ENCODE measurements around the gene PIGB.

PIGB gene

GRCh38 chr15:55322467-55322866 is 3.4 kb downstream of the PIGB start:
- H3K4me3 ChIP-seq (ENCODE audit: low read length): no peak overlapping the region
- no peaks in the 10 kb centered on the region for H3K27me3 ChIP-seq (ENCODE audit: control insufficient read depth, insufficient read depth, low read length)
- no peak overlapping the region for H3K9ac ChIP-seq (ENCODE audit: low read length)
- no peaks in the 10 kb centered on the region for H3K36me3 ChIP-seq (ENCODE audit: control insufficient read depth, insufficient read depth, low read length)
- no peaks in the 10 kb centered on the region for H3K4me1 ChIP-seq (ENCODE audit: control insufficient read depth, insufficient read depth, low read length)
- H3K27ac ChIP-seq (ENCODE audit: low read depth, low read length): no peak overlapping the region

GRCh38 chr15:55327387-55327786 is 8.4 kb downstream of the PIGB start:
- Histone ChIP-seq H3K36me3 (ENCODE audit: control insufficient read depth, insufficient read depth, low read length) (peaks cover 7% of the 10 kb centered on the region), H3K27me3 (ENCODE audit: control insufficient read depth, insufficient read depth, low read length) (no peaks in the 10 kb centered on the region), H3K4me1 (ENCODE audit: control insufficient read depth, insufficient read depth, low read length) (no peaks in the 10 kb centered on the region), H3K9ac (ENCODE audit: low read length) (no peak overlapping the region), H3K4me3 (ENCODE audit: low read length) (no peak overlapping the region), H3K27ac (ENCODE audit: low read depth, low read length) (no peak overlapping the region)

GRCh38 chr15:55334371-55334770 is 15.3 kb downstream of the PIGB start:
- peaks cover 14% of the 10 kb centered on the region for H3K36me3 ChIP-seq (ENCODE audit: control insufficient read depth, insufficient read depth, low read length)

GRCh38 chr15:55334997-55335396 is 16.0 kb downstream of the PIGB start:
- no peak overlapping the region for H3K9ac ChIP-seq (ENCODE audit: low read length)
- H3K36me3 ChIP-seq (ENCODE audit: control insufficient read depth, insufficient read depth, low read length): peaks cover 12% of the 10 kb centered on the region
- H3K4me3 ChIP-seq (ENCODE audit: low read length): no peak overlapping the region
- no peaks in the 10 kb centered on the region for H3K4me1 ChIP-seq (ENCODE audit: control insufficient read depth, insufficient read depth, low read length)
- H3K27me3 ChIP-seq (ENCODE audit: control insufficient read depth, insufficient read depth, low read length): no peaks in the 10 kb centered on the region
- no peak overlapping the region for H3K27ac ChIP-seq (ENCODE audit: low read depth, low read length)

More at GRCh38 chr15:55334371-55334770, 15.3 kb downstream of the PIGB start:
- Histone ChIP-seq H3K4me1 (ENCODE audit: control insufficient read depth, insufficient read depth, low read length) (no peaks in the 10 kb centered on the region), H3K27ac (ENCODE audit: low read depth, low read length) (no peak overlapping the region), H3K9ac (ENCODE audit: low read length) (no peak overlapping the region), H3K4me3 (ENCODE audit: low read length) (no peak overlapping the region), H3K27me3 (ENCODE audit: control insufficient read depth, insufficient read depth, low read length) (no peaks in the 10 kb centered on the region)

- Histone ChIP-seq H3K9ac (ENCODE audit: low read length) (no peak overlapping the region), H3K27ac (ENCODE audit: low read depth, low read length) (no peak overlapping the region), H3K4me1 (ENCODE audit: control insufficient read depth, insufficient read depth, low read length) (no peaks in the 10 kb centered on the region), H3K36me3 (ENCODE audit: control insufficient read depth, insufficient read depth, low read length) (peaks cover 6% of the 10 kb centered on the region), H3K27me3 (ENCODE audit: control insufficient read depth, insufficient read depth, low read length) (no peaks in the 10 kb centered on the region), H3K4me3 (ENCODE audit: low read length) (no peak overlapping the region)
These were observed 18.1 kb downstream of the PIGB start for GRCh38 chr15:55337160-55337559.

GRCh38 chr15:55343168-55343567 is 24.1 kb downstream of the PIGB start:
- no peak overlapping the region for H3K27ac ChIP-seq (ENCODE audit: low read depth, low read length)
- H3K4me3 ChIP-seq (ENCODE audit: low read length): no peak overlapping the region
- H3K9ac ChIP-seq (ENCODE audit: low read length): no peak overlapping the region
- no peaks in the 10 kb centered on the region for H3K4me1 ChIP-seq (ENCODE audit: control insufficient read depth, insufficient read depth, low read length)
- no peaks in the 10 kb centered on the region for H3K27me3 ChIP-seq (ENCODE audit: control insufficient read depth, insufficient read depth, low read length)
- H3K36me3 ChIP-seq (ENCODE audit: control insufficient read depth, insufficient read depth, low read length): peaks cover 2% of the 10 kb centered on the region

GRCh38 chr15:55344206-55344605 is 25.2 kb downstream of the PIGB start:
- Histone ChIP-seq H3K27me3 (ENCODE audit: control insufficient read depth, insufficient read depth, low read length) (no peaks in the 10 kb centered on the region), H3K36me3 (ENCODE audit: control insufficient read depth, insufficient read depth, low read length) (peaks cover 2% of the 10 kb centered on the region), H3K27ac (ENCODE audit: low read depth, low read length) (no peak overlapping the region), H3K4me3 (ENCODE audit: low read length) (no peak overlapping the region), H3K4me1 (ENCODE audit: control insufficient read depth, insufficient read depth, low read length) (no peaks in the 10 kb centered on the region), H3K9ac (ENCODE audit: low read length) (no peak overlapping the region)

GRCh38 chr15:55348281-55348778 is 29.3 kb downstream of the PIGB start:
- Histone ChIP-seq H3K27me3 (ENCODE audit: control insufficient read depth, insufficient read depth, low read length) (no peaks in the 10 kb centered on the region), H3K4me1 (ENCODE audit: control insufficient read depth, insufficient read depth, low read length) (no peaks in the 10 kb centered on the region), H3K27ac (ENCODE audit: low read depth, low read length) (no peak overlapping the region), H3K36me3 (ENCODE audit: control insufficient read depth, insufficient read depth, low read length) (peaks cover 2% of the 10 kb centered on the region), H3K4me3 (ENCODE audit: low read length) (no peak overlapping the region), H3K9ac (ENCODE audit: low read length) (no peak overlapping the region)

GRCh38 chr15:55349282-55349681 is 30.3 kb downstream of the PIGB start:
- no peaks in the 10 kb centered on the region for H3K27me3 ChIP-seq (ENCODE audit: control insufficient read depth, insufficient read depth, low read length)
- no peak overlapping the region for H3K9ac ChIP-seq (ENCODE audit: low read length)
- H3K27ac ChIP-seq (ENCODE audit: low read depth, low read length): no peak overlapping the region
- peaks cover 2% of the 10 kb centered on the region for H3K36me3 ChIP-seq (ENCODE audit: control insufficient read depth, insufficient read depth, low read length)
- no peak overlapping the region for H3K4me3 ChIP-seq (ENCODE audit: low read length)
- H3K4me1 ChIP-seq (ENCODE audit: control insufficient read depth, insufficient read depth, low read length): no peaks in the 10 kb centered on the region

- no peaks in the 10 kb centered on the region for H3K4me1 ChIP-seq (ENCODE audit: control insufficient read depth, insufficient read depth, low read length)
- H3K9ac ChIP-seq (ENCODE audit: low read length): no peak overlapping the region
- H3K27me3 ChIP-seq (ENCODE audit: control insufficient read depth, insufficient read depth, low read length): no peaks in the 10 kb centered on the region
- no peak overlapping the region for H3K27ac ChIP-seq (ENCODE audit: low read depth, low read length)
- H3K4me3 ChIP-seq (ENCODE audit: low read length): no peak overlapping the region
- H3K36me3 ChIP-seq (ENCODE audit: control insufficient read depth, insufficient read depth, low read length): no peaks in the 10 kb centered on the region
These were observed 34.0 kb downstream of the PIGB start for GRCh38 chr15:55353025-55353424.

- Histone ChIP-seq H3K4me1 (ENCODE audit: control insufficient read depth, insufficient read depth, low read length) (no peaks in the 10 kb centered on the region), H3K4me3 (ENCODE audit: low read length) (no peak overlapping the region), H3K27ac (ENCODE audit: low read depth, low read length) (no peak overlapping the region), H3K9ac (ENCODE audit: low read length) (no peak overlapping the region), H3K27me3 (ENCODE audit: control insufficient read depth, insufficient read depth, low read length) (no peaks in the 10 kb centered on the region), H3K36me3 (ENCODE audit: control insufficient read depth, insufficient read depth, low read length) (no peaks in the 10 kb centered on the region)
These were observed 38.1 kb downstream of the PIGB start for GRCh38 chr15:55356985-55357585.

GRCh38 chr15:55357774-55358173 is 38.8 kb downstream of the PIGB start:
- no peak overlapping the region for H3K4me3 ChIP-seq (ENCODE audit: low read length)
- H3K27ac ChIP-seq (ENCODE audit: low read depth, low read length): no peak overlapping the region
- peaks cover 2% of the 10 kb centered on the region for H3K36me3 ChIP-seq (ENCODE audit: control insufficient read depth, insufficient read depth, low read length)
- H3K9ac ChIP-seq (ENCODE audit: low read length): no peak overlapping the region
- no peaks in the 10 kb centered on the region for H3K27me3 ChIP-seq (ENCODE audit: control insufficient read depth, insufficient read depth, low read length)
- no peaks in the 10 kb centered on the region for H3K4me1 ChIP-seq (ENCODE audit: control insufficient read depth, insufficient read depth, low read length)

- Histone ChIP-seq H3K27me3 (ENCODE audit: control insufficient read depth, insufficient read depth, low read length) (no peaks in the 10 kb centered on the region), H3K36me3 (ENCODE audit: control insufficient read depth, insufficient read depth, low read length) (peaks cover 2% of the 10 kb centered on the region), H3K4me3 (ENCODE audit: low read length) (no peak overlapping the region), H3K9ac (ENCODE audit: low read length) (no peak overlapping the region), H3K27ac (ENCODE audit: low read depth, low read length) (no peak overlapping the region), H3K4me1 (ENCODE audit: control insufficient read depth, insufficient read depth, low read length) (no peaks in the 10 kb centered on the region)
These were observed 39.4 kb downstream of the PIGB start for GRCh38 chr15:55358471-55358870.
